Ovary (tissue), 3 donors: ENCODE results near the gene POLR3K.

Source experiments
- CTCF ChIP-seq, 3 donors: fragments of 450-650 bp in 2 of 3; fragments of 200-600 bp in 1 of 3; IDR thresholded peaks; one replicate each; pipeline versions ENCODE4 v1.5.1 to v1.8.0; 2016 to 2022; ENCODE audit warnings: antibody characterized with exemption in 3 of 3, mild to moderate bottlenecking in 1 of 3
- POLR2A ChIP-seq: fragments of 450-650 bp; IDR thresholded peaks from one replicate; pipeline ENCODE4 v1.6.1; 2017; ENCODE audit warnings: antibody characterized with exemption, mild to moderate bottlenecking, moderate library complexity
- donor health status: DM: no; HTN: no; CAD: no.

- TF ChIP-seq POLR2A (no peak), CTCF (IDR thresholded peaks at IDR 0.05) (no peak)
Observed at GRCh38 chr16:42069-42457, 11.3 kb downstream of the POLR3K start.
